ENCODE results near the gene ARMC10.

Gene ARMC10

GRCh38 chr7:103123529-103123928 lies 48.6 kb downstream of the ARMC10 start:
- no peak overlapping the region for H3K4me3 ChIP-seq (ENCODE audit: control insufficient read depth, low read depth, low read length)
- TF ChIP-seq CTCF (IDR thresholded peaks at IDR 0.05; ENCODE audit: control insufficient read depth, insufficient read depth, low read depth, low read length, missing control alignments), result no peak
- DNase-seq (ENCODE audit: low read depth), result no peak

GRCh38 chr7:103124429-103124979 lies 49.6 kb downstream of the ARMC10 start:
- no peak for DNase-seq (ENCODE audit: low read depth)
- H3K4me3 ChIP-seq (ENCODE audit: control insufficient read depth, low read depth, low read length), result no peak overlapping the region
- TF ChIP-seq CTCF (IDR thresholded peaks at IDR 0.05; ENCODE audit: control insufficient read depth, insufficient read depth, low read depth, low read length, missing control alignments), result no peak

- no peak overlapping the region for H3K4me3 ChIP-seq (ENCODE audit: control insufficient read depth, low read depth, low read length)
- no peak for TF ChIP-seq CTCF (IDR thresholded peaks at IDR 0.05; ENCODE audit: control insufficient read depth, insufficient read depth, low read depth, low read length, missing control alignments)
- DNase-seq (ENCODE audit: low read depth), result no peak
Observed at GRCh38 chr7:103127006-103127405, 52.1 kb downstream of the ARMC10 start.

GRCh38 chr7:103129702-103130549 lies 55.0 kb downstream of the ARMC10 start:
- no peak for TF ChIP-seq CTCF (IDR thresholded peaks at IDR 0.05; ENCODE audit: control insufficient read depth, insufficient read depth, low read depth, low read length, missing control alignments)
- no peak overlapping the region for H3K4me3 ChIP-seq (ENCODE audit: control insufficient read depth, low read depth, low read length)
- DNase-seq (ENCODE audit: low read depth), result no peak

- no peak for DNase-seq (ENCODE audit: low read depth)
- no peak overlapping the region for H3K4me3 ChIP-seq (ENCODE audit: control insufficient read depth, low read depth, low read length)
- TF ChIP-seq CTCF (IDR thresholded peaks at IDR 0.05; ENCODE audit: control insufficient read depth, insufficient read depth, low read depth, low read length, missing control alignments), result no peak
Observed at GRCh38 chr7:103130901-103131624, 56.1 kb downstream of the ARMC10 start.

GRCh38 chr7:103132995-103133688 lies 58.2 kb downstream of the ARMC10 start:
- no peak for DNase-seq (ENCODE audit: low read depth)
- no peak for TF ChIP-seq CTCF (IDR thresholded peaks at IDR 0.05; ENCODE audit: control insufficient read depth, insufficient read depth, low read depth, low read length, missing control alignments)
- H3K4me3 ChIP-seq (ENCODE audit: control insufficient read depth, low read depth, low read length), result no peak overlapping the region
